HCT116 (cell line): Measurements from ENCODE around the gene CPNE5. TPM values are rescaled to one million over a fixed set of nuclear protein-coding genes. Genes with fewer than 3 reads are reported as not detected.

Experiments used
- ATAC-seq: fragments of 200-7000 bp; cut with Tn5 transposase; 2 replicates; pipeline ENCODE4 v1.9.1; 2020; ENCODE audit warnings: mild to moderate bottlenecking, moderate library complexity
- BruUV-seq: library from RNA; stranded (reverse); fragments of 400-500 nt; replicated peaks from 2 replicates; lab custom pipeline; 2021; lab: Mats Ljungman, UMichigan
- CTCF ChIA-PET: fragments of 300-600 bp; sonication (Branson Sonifier 250); formaldehyde crosslinking; loops from one replicate; lab custom pipeline; 2021; ENCODE audit warnings: antibody characterized with exemption; lab: Charles Lee
- POLR2A ChIA-PET: fragments of 300-600, 350-600 bp; sonication (Branson Sonifier 250); formaldehyde crosslinking; loops from one replicate; lab custom pipeline; 2021; ENCODE audit warnings: antibody characterized with exemption; lab: Charles Lee
- RAD21 ChIA-PET, 2 experiments: fragments of 300-600 bp; sonication (Branson Sonifier 250); formaldehyde crosslinking; loops; one replicate each; lab custom pipeline; 2023; ENCODE audit warnings: low total read pairs in 2 of 2; ENCODE audit not compliant: uncharacterized antibody in 2 of 2, unreplicated experiment in 2 of 2, low non-redundant PET in 1 of 2; lab: Charles Lee
- DNase-seq: peaks from one replicate; pipeline ENCODE4 v3.0.0-alpha.2; 2010; ENCODE audit warnings: low read depth, low spot score
- H2AFZ ChIP-seq: fragments of 200-600 bp; shearing (Covaris generic), sonication (generic); 2 replicates; pipeline ENCODE4 v1.6.1; 2017; ENCODE audit warnings: low read depth, mixed run types, mixed read lengths, antibody characterized with exemption, low read length; ENCODE audit not compliant: poor library complexity, severe bottlenecking
- H3K27ac ChIP-seq: 2 replicates; pipeline ENCODE4 v1.5.1; 2012; ENCODE audit warnings: low read depth, low read length
- H3K27me3 ChIP-seq: fragments of 200-600 bp; sonication (generic); 2 replicates; pipeline ENCODE4 v1.6.1; 2016; ENCODE audit warnings: mixed run types, low read length, mixed read lengths; ENCODE audit not compliant: insufficient read depth
- H3K36me3 ChIP-seq, 2 experiments: fragments of 200-500 bp in 1 of 2; fragments of 200-600 bp in 1 of 2; sonication (Bioruptor generic) in 1 of 2; sonication (generic) in 1 of 2; 2 replicates each; pipeline versions ENCODE4 v1.5.1 to v1.6.1; 2014 to 2016; ENCODE audit warnings: low read length in 2 of 2, inconsistent platforms in 1 of 2, mixed read lengths in 1 of 2, mixed run types in 1 of 2; ENCODE audit not compliant: insufficient read depth in 2 of 2, control insufficient read depth in 1 of 2
- H3K4me1 ChIP-seq, 2 experiments: fragments of 200-600 bp in 1 of 2; sonication (generic) in 1 of 2; 2 replicates each; pipeline versions ENCODE4 v1.5.1 to v1.6.1; 2012 to 2017; ENCODE audit warnings: low read length in 2 of 2, inconsistent platforms in 1 of 2, mild to moderate bottlenecking in 1 of 2, mixed read lengths in 1 of 2, mixed run types in 1 of 2, moderate library complexity in 1 of 2; ENCODE audit not compliant: insufficient read depth in 2 of 2, control insufficient read depth in 1 of 2
- H3K4me2 ChIP-seq: fragments of 200-600 bp; sonication (generic); 2 replicates; pipeline ENCODE4 v1.6.1; 2017; ENCODE audit warnings: mixed run types, low read length, mixed read lengths
- H3K4me3 ChIP-seq, 2 experiments: fragments of 200-600 bp in 1 of 2; sonication (generic) in 1 of 2; replicated peaks in 1 of 2; 2 replicates each; pipeline ENCODE4 v1.5.1; 2011 to 2016; ENCODE audit warnings: low read length in 2 of 2, control low read depth in 1 of 2, low read depth in 1 of 2, mild to moderate bottlenecking in 1 of 2, mixed read lengths in 1 of 2, mixed run types in 1 of 2
- H3K79me2 ChIP-seq: fragments of 200-600 bp; sonication (generic); 2 replicates; pipeline ENCODE4 v1.6.1; 2017; ENCODE audit warnings: mild to moderate bottlenecking, mixed run types, low read length, moderate library complexity, mixed read lengths; ENCODE audit not compliant: insufficient read depth
- H3K9ac ChIP-seq: fragments of 200-600 bp; sonication (generic); 2 replicates; pipeline ENCODE4 v1.6.1; 2016; ENCODE audit warnings: low read length, mixed read lengths
- H3K9me2 ChIP-seq: fragments of 200-600 bp; sonication (generic), shearing (Covaris generic); 2 replicates; pipeline ENCODE4 v1.6.1; 2017; ENCODE audit warnings: mixed run types, mild to moderate bottlenecking, moderate library complexity; ENCODE audit not compliant: insufficient read depth
- H3K9me3 ChIP-seq, 2 experiments: fragments of 200-500 bp in 1 of 2; fragments of 200-600 bp in 1 of 2; sonication (Bioruptor generic) in 1 of 2; sonication (generic) in 1 of 2; 2 replicates each; pipeline ENCODE4 v1.6.1; 2014 to 2017; ENCODE audit warnings: low read length in 2 of 2, mixed read lengths in 2 of 2, inconsistent platforms in 1 of 2, low read depth in 1 of 2, mild to moderate bottlenecking in 1 of 2, mixed run types in 1 of 2, moderate library complexity in 1 of 2; ENCODE audit not compliant: control insufficient read depth in 1 of 2, insufficient read depth in 1 of 2
- H4K20me1 ChIP-seq: fragments of 200-600 bp; sonication (generic), shearing (Covaris generic); 2 replicates; pipeline ENCODE4 v1.6.1; 2017; ENCODE audit warnings: mixed run types, mild to moderate bottlenecking, moderate library complexity; ENCODE audit not compliant: insufficient read depth
- CBX3 ChIP-seq: IDR thresholded peaks from 2 replicates; pipeline ENCODE4 v1.6.1; 2012; ENCODE audit warnings: low read depth
- ELF1 ChIP-seq: IDR thresholded peaks from 2 replicates; pipeline ENCODE4 v1.6.1; 2012; ENCODE audit warnings: low read depth, borderline replicate concordance
- EZH2phosphoT487 ChIP-seq: fragments of 200-600 bp; IDR thresholded peaks from 2 replicates; pipeline ENCODE4 v1.6.1; 2018; ENCODE audit warnings: antibody characterized with exemption, borderline replicate concordance
- JUND ChIP-seq: IDR thresholded peaks from 2 replicates; pipeline ENCODE4 v1.6.1; 2012
- POLR2A ChIP-seq: IDR thresholded peaks from 2 replicates; pipeline ENCODE4 v1.7.0; 2011; ENCODE audit warnings: borderline replicate concordance; ENCODE audit not compliant: insufficient read depth, insufficient read length; ENCODE audit errors: extremely low read depth
- POLR2AphosphoS5 ChIP-seq: IDR thresholded peaks from 2 replicates; pipeline ENCODE4 v1.6.1; 2011; ENCODE audit warnings: mild to moderate bottlenecking, low read depth, low read length, moderate library complexity
- RAD21 ChIP-seq: IDR thresholded peaks from 2 replicates; pipeline ENCODE4 v1.6.1; 2012; ENCODE audit warnings: low read depth, mild to moderate bottlenecking
- REST ChIP-seq: IDR thresholded peaks from 2 replicates; pipeline ENCODE4 v1.6.1; 2012; ENCODE audit warnings: low read depth
- SRF ChIP-seq: IDR thresholded peaks from 2 replicates; pipeline ENCODE4 v1.6.1; 2012; ENCODE audit warnings: low read depth
- TCF7L2 ChIP-seq: IDR thresholded peaks from 2 replicates; pipeline ENCODE4 v1.7.0; 2011; ENCODE audit warnings: borderline replicate concordance, inconsistent platforms; ENCODE audit not compliant: insufficient read depth, insufficient read length; ENCODE audit errors: extremely low read depth
- YY1 ChIP-seq: IDR thresholded peaks from 2 replicates; pipeline ENCODE4 v1.6.1; 2011; ENCODE audit warnings: low read length, low read depth, moderate library complexity, mild to moderate bottlenecking; ENCODE audit not compliant: insufficient replicate concordance; ENCODE audit errors: extremely low read depth
- ZNF274 ChIP-seq: fragments of 200-500 bp; sonication (Bioruptor generic); IDR thresholded peaks from 2 replicates; pipeline ENCODE4 v1.6.1; 2014; ENCODE audit warnings: mild to moderate bottlenecking, low read depth, low read length, inconsistent platforms
- intact Hi-C: fragments of 100-400 bp; cut with micrococcal nuclease; formaldehyde crosslinking; loops from 2 replicates; pipeline ENCODE4 v1.10.0; 2022
- total RNA-seq: library from RNA; stranded (reverse); gene quantifications from one replicate; pipeline ENCODE4 v1.2.1, GENCODE V29; 2021; ENCODE audit not compliant: unreplicated experiment
- TF ChIP-seq, protein P1 (sequence below): IDR thresholded peaks from 2 replicates; pipeline ENCODE4 v1.6.1; 2012

CPNE5 gene
- total RNA-seq, 1 experiment from 2014 or later = not detected

- CTCF ChIA-PET = interaction anchor here (1.5 kb wide), 1 partner anchor 14 kb away, joined by 4 read pairs; no protein-coding TSS in a partner anchor
- DNase-seq = no peak
- no TSS peak for BruUV-seq
These were observed 94.0 kb downstream of the CPNE5 start for GRCh38 chr6:36745283-36745682.

More at GRCh38 chr6:36745283-36745682, 94.0 kb downstream of the CPNE5 start:
- intact Hi-C loops = no loop called here
- Histone ChIP-seq H2AFZ (no peak overlapping the region), H3K36me3 (no peaks in the 10 kb centered on the region), H3K27me3 (no peaks in the 10 kb centered on the region), H4K20me1 (no peaks in the 10 kb centered on the region), H3K4me3 (no peak overlapping the region), H3K9me2 (no peaks in the 10 kb centered on the region), H3K4me2 (no peak overlapping the region), H3K27ac (no peak overlapping the region), H3K9me3 (peaks cover 6 to 10% of the 10 kb centered on the region in 2 experiments; a peak in 2 of 4 replicates), H3K9ac (no peak overlapping the region), H3K79me2 (no peaks in the 10 kb centered on the region), H3K4me1 (peaks cover 0 to 4% of the 10 kb centered on the region in 2 experiments; a peak in 1 of 4 replicates)
- ChIA-PET POLR2A (no interaction called here), RAD21 (no interaction called here)
- no peak for TF ChIP-seq YY1
- TF ChIP-seq, protein P1, sequence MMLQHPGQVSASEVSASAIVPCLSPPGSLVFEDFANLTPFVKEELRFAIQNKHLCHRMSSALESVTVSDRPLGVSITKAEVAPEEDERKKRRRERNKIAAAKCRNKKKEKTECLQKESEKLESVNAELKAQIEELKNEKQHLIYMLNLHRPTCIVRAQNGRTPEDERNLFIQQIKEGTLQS = no peak
- TF ChIP-seq POLR2AphosphoS5 = no peak
- TF ChIP-seq REST = no peak
- no peak for TF ChIP-seq JUND
- TF ChIP-seq SRF = no peak
- TF ChIP-seq CBX3 = no peak
- TF ChIP-seq EZH2phosphoT487 = no peak
- TF ChIP-seq POLR2A = no peak
- no peak for TF ChIP-seq ELF1
- TF ChIP-seq TCF7L2 = no peak
- TF ChIP-seq ZNF274 = no peak
- no peak for TF ChIP-seq RAD21
- no peak for ATAC-seq
